Measurements from ENCODE around the gene CAMTA1. TPM values are rescaled to one million over a fixed set of nuclear protein-coding genes. Genes with fewer than 3 reads are reported as not detected.

Gene CAMTA1
- total and polyA plus RNA-seq, 9 of the 15 experiments (the other 6 are each of a cell fraction or from before 2014, with no cell fraction given) = 43.9 to 161 (median 65.9) TPM

DNA sequence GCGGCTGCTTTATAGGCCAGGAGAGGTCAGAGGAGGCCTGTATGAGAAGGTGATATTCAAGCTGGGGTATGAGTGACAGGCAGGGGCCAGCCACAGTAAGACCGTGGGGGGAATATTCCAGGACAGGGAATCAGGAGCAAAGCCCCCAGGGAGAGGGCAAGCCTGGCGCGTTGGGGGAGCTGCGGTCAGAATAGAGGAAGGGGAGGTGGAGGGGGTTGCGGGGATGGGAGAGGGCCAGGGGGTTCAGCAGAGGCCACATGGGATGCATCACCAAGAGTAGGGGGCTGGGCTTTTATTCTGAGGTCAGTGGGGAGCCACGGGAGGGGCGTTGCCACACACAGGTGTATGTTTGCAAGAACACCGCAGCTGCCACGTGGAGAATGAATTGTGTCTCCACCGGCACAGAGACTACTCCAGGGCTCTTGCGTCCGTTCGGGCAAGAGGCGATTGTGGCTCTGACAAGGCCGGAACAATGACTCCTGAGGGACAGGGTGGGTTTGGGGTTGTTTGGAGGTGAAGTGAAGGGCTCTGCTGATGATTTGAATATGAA is 901.1 kb downstream of the CAMTA1 start (continued):
- TF ChIP-seq ZC3H11A (IDR thresholded peaks at IDR 0.05; ENCODE audit: low read depth, low read length) (no peak), CAMTA2 (CRISPR knock-in tag; conservative IDR thresholded peaks at IDR 0.05) (no peak), CCNT2 (IDR thresholded peaks at IDR 0.05; ENCODE audit: borderline replicate concordance, extremely low read depth, insufficient read length, low read depth, low read length) (no peak), CBX8 (IDR thresholded peaks at IDR 0.05; ENCODE audit: borderline replicate concordance, extremely low read depth, low read depth, low read length, poor library complexity, severe bottlenecking) (no peak)
- TF ChIP-seq, protein P1, sequence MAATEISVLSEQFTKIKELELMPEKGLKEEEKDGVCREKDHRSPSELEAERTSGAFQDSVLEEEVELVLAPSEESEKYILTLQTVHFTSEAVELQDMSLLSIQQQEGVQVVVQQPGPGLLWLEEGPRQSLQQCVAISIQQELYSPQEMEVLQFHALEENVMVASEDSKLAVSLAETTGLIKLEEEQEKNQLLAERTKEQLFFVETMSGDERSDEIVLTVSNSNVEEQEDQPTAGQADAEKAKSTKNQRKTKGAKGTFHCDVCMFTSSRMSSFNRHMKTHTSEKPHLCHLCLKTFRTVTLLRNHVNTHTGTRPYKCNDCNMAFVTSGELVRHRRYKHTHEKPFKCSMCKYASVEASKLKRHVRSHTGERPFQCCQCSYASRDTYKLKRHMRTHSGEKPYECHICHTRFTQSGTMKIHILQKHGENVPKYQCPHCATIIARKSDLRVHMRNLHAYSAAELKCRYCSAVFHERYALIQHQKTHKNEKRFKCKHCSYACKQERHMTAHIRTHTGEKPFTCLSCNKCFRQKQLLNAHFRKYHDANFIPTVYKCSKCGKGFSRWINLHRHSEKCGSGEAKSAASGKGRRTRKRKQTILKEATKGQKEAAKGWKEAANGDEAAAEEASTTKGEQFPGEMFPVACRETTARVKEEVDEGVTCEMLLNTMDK (IDR thresholded peaks at IDR 0.05; ENCODE audit: borderline replicate concordance, insufficient read depth, low read depth, low read length, poor library complexity, severe bottlenecking) = no peak

DNA sequence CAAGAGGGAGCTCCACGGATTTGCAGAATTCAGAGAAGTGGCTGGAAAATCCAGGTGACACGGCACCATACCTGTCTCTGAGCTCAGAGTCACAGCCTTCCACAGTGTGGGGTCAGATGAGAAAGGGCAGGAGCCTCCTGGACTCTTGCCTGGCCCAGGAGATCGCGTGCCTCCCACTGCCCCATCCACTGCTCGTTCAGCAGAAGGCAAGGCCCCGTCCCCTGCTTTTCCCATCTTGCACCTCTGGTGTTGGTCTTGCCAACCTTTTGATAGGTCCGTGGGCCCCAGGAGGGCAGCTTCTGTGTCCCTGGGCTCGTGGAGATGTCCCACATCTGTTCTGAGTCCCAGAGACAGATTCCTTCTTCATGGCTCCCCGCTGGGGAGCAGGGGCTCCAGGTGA is 902.2 kb downstream of the CAMTA1 start:
- Histone ChIP-seq H4K20me1 (replicated peaks; ENCODE audit: control insufficient read depth, insufficient read depth, low read length) (peaks cover 10% of the 10 kb centered on the region), H3K9me1 (ENCODE audit: control insufficient read depth, insufficient read depth, low read length) (no peaks in the 10 kb centered on the region), H3K4me1 (replicated peaks in 1 of 2; ENCODE audit: control insufficient read depth in 2 of 2, insufficient read depth in 2 of 2, low read length in 2 of 2) (no peaks in the 10 kb centered on the region; a peak in 1 of 5 replicates), H3K79me2 (ENCODE audit: control insufficient read depth, insufficient read depth, low read length) (no peaks in the 10 kb centered on the region), H3K4me2 (ENCODE audit: insufficient read depth, low read length) (no peak overlapping the region), H3K4me3 (no peak overlapping the region), H3K36me3 (ENCODE audit: control insufficient read depth, insufficient read depth, low read length) (no peaks in the 10 kb centered on the region), H3K27me3 (ENCODE audit: control insufficient read depth in 2 of 2, insufficient read depth in 2 of 2, low read length in 2 of 2) (peaks cover 45 to 84% of the 10 kb centered on the region in 2 experiments), H3K27ac (ENCODE audit: extremely low read depth, low read depth, low read length) (no peak overlapping the region), H3K9ac (ENCODE audit: insufficient read depth in 1 of 2, low read depth in 2 of 2, low read length in 2 of 2) (no peak overlapping the region), H3K9me3 (replicated peaks; ENCODE audit: control insufficient read depth, insufficient read depth, low read depth, low read length) (no peaks in the 10 kb centered on the region), H2AFZ (ENCODE audit: low read depth, low read length) (no peak overlapping the region)
- in situ Hi-C loops (cut with MboI) = no loop called here
- ChIA-PET CTCF (ENCODE audit: low intra/inter-chr PET ratio) (no interaction called here), POLR2A (interaction anchor here (0.6 to 1.1 kb wide), 3 partner anchors 21 to 56 kb away, joined by 3 to 4 read pairs (median 3); no protein-coding TSS in a partner anchor)
- no peak for DNase-seq (ENCODE audit: extremely low read depth in 1 of 4, low spot score in 3 of 4)
- WGBS (ENCODE audit: insufficient coverage, low coverage, missing lambda C conversion rate) = 0% methylated on average over 9 of the region's 9 CpGs
- BruUV-seq (replicated peaks) = no TSS peak
- intact Hi-C loops (cut with micrococcal nuclease) = no loop called here
- no peak for FAIRE-seq
- no peak for ATAC-seq
- TF ChIP-seq TCF15 (CRISPR knock-in tag; IDR thresholded peaks at IDR 0.05) (no peak), PTBP1 (IDR thresholded peaks at IDR 0.05; ENCODE audit: low read depth, low read length) (no peak), BCL6 (CRISPR knock-in tag; IDR thresholded peaks at IDR 0.05) (no peak), SMC3 (conservative IDR thresholded peaks at IDR 0.05; ENCODE audit: insufficient read depth, low read depth, low read length) (no peak), ZKSCAN3 (CRISPR knock-in tag; IDR thresholded peaks at IDR 0.05) (no peak), NFATC3 (IDR thresholded peaks at IDR 0.05) (no peak), NFRKB (IDR thresholded peaks at IDR 0.05; ENCODE audit: low read depth) (no peak), SMAD3 (CRISPR knock-in tag; conservative IDR thresholded peaks at IDR 0.05) (no peak), PHB (CRISPR knock-in tag; IDR thresholded peaks at IDR 0.05) (no peak)
- TF ChIP-seq, protein P2, sequence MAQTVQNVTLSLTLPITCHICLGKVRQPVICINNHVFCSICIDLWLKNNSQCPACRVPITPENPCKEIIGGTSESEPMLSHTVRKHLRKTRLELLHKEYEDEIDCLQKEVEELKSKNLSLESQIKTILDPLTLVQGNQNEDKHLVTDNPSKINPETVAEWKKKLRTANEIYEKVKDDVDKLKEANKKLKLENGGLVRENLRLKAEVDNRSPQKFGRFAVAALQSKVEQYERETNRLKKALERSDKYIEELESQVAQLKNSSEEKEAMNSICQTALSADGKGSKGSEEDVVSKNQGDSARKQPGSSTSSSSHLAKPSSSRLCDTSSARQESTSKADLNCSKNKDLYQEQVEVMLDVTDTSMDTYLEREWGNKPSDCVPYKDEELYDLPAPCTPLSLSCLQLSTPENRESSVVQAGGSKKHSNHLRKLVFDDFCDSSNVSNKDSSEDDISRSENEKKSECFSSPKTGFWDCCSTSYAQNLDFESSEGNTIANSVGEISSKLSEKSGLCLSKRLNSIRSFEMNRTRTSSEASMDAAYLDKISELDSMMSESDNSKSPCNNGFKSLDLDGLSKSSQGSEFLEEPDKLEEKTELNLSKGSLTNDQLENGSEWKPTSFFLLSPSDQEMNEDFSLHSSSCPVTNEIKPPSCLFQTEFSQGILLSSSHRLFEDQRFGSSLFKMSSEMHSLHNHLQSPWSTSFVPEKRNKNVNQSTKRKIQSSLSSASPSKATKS (CRISPR knock-in tag; IDR thresholded peaks at IDR 0.05) = no peak
- TF ChIP-seq, protein P3, sequence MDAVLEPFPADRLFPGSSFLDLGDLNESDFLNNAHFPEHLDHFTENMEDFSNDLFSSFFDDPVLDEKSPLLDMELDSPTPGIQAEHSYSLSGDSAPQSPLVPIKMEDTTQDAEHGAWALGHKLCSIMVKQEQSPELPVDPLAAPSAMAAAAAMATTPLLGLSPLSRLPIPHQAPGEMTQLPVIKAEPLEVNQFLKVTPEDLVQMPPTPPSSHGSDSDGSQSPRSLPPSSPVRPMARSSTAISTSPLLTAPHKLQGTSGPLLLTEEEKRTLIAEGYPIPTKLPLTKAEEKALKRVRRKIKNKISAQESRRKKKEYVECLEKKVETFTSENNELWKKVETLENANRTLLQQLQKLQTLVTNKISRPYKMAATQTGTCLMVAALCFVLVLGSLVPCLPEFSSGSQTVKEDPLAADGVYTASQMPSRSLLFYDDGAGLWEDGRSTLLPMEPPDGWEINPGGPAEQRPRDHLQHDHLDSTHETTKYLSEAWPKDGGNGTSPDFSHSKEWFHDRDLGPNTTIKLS (IDR thresholded peaks at IDR 0.05; ENCODE audit: borderline replicate concordance, low read depth) = no peak
